Neural progenitor cell (in vitro differentiated cells): Measurements from ENCODE around the gene ATP6V0D1.

Source experiments
- EZH2phosphoT487 ChIP-seq: fragments of 200-600 bp; sonication (generic); IDR thresholded peaks from 2 replicates; pipeline ENCODE4 v1.6.1; 2017; ENCODE audit warnings: antibody characterized with exemption
- TF ChIP-seq, protein P1 (sequence below): fragments of 200-600 bp; sonication (generic); IDR thresholded peaks from 2 replicates; pipeline ENCODE4 v1.5.1; 2017; ENCODE audit warnings: antibody characterized with exemption, mild to moderate bottlenecking

DNA sequence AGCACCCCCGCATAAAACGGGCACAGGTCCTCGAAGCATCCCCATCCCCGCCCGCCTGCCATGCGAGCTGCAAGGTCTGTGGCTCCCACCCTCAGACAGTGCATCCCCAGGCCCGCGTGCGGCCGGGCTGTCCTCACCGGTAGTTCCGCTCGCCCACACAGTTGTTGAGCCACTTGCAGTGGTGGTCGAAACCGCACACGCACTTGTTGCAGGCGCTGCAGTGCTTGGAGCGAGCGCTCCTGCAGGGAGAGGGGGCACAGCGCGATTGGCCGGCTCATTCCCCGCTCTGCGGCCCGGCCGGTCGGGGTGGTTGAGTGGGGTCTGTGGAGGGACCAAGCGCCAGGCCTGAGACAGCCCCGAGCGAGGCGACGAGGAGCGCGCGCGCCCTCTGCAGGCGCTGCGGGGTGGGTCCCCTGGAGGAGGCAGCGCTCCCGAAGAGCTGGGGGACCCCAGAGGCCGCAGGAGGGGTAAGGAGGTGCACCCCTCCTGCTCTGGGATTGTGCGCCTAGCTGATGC lies 81.7 kb downstream of the ATP6V0D1 start:
- TF ChIP-seq, protein P1, sequence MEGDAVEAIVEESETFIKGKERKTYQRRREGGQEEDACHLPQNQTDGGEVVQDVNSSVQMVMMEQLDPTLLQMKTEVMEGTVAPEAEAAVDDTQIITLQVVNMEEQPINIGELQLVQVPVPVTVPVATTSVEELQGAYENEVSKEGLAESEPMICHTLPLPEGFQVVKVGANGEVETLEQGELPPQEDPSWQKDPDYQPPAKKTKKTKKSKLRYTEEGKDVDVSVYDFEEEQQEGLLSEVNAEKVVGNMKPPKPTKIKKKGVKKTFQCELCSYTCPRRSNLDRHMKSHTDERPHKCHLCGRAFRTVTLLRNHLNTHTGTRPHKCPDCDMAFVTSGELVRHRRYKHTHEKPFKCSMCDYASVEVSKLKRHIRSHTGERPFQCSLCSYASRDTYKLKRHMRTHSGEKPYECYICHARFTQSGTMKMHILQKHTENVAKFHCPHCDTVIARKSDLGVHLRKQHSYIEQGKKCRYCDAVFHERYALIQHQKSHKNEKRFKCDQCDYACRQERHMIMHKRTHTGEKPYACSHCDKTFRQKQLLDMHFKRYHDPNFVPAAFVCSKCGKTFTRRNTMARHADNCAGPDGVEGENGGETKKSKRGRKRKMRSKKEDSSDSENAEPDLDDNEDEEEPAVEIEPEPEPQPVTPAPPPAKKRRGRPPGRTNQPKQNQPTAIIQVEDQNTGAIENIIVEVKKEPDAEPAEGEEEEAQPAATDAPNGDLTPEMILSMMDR, result peak; percentile 91
- TF ChIP-seq EZH2phosphoT487, result no peak
